Neural cell (in vitro differentiated cells): ENCODE measurements around the gene MOSPD2. TPM values are rescaled to one million over a fixed set of nuclear protein-coding genes. Genes with fewer than 3 reads are reported as not detected.

Experiments
- H2AFZ ChIP-seq: fragments of 200-600, 300-800 bp; sonication (generic), shearing (Covaris generic); 2 replicates; pipeline ENCODE4 v1.6.0; 2014; ENCODE audit warnings: low read depth, mild to moderate bottlenecking, antibody characterized with exemption, low read length, moderate library complexity
- H3F3A ChIP-seq: fragments of 200-600 bp; shearing (Covaris generic); 2 replicates; pipeline ENCODE4 v1.6.1; 2016; ENCODE audit warnings: mild to moderate bottlenecking, moderate library complexity, mixed read lengths, antibody characterized with exemption, low read length; ENCODE audit not compliant: insufficient read depth, poor library complexity, severe bottlenecking
- H3K27ac ChIP-seq: fragments of 200-600, 300-800 bp; sonication (generic), shearing (Covaris generic); 2 replicates; pipeline ENCODE4 v1.5.1; 2014; ENCODE audit warnings: mild to moderate bottlenecking, low read length, moderate library complexity
- H3K27me3 ChIP-seq: fragments of 300-800, 200-600 bp; sonication (generic), shearing (Covaris generic); 2 replicates; pipeline ENCODE4 v1.6.0; 2014; ENCODE audit warnings: mild to moderate bottlenecking, low read depth, low read length, moderate library complexity; ENCODE audit not compliant: insufficient read depth
- H3K36me3 ChIP-seq: fragments of 300-800, 200-600 bp; sonication (generic), shearing (Covaris generic); 2 replicates; pipeline ENCODE4 v1.5.1; 2014; ENCODE audit warnings: mild to moderate bottlenecking, antibody characterized with exemption, low read length, moderate library complexity; ENCODE audit not compliant: insufficient read depth
- H3K4me2 ChIP-seq: fragments of 300-800, 200-600 bp; sonication (generic), shearing (Covaris generic); 2 replicates; pipeline ENCODE4 v1.6.0; 2014; ENCODE audit warnings: mild to moderate bottlenecking, low read length
- H3K4me3 ChIP-seq: fragments of 300-800, 200-600 bp; sonication (generic), shearing (Covaris generic); 2 replicates; pipeline ENCODE4 v1.5.1; 2014; ENCODE audit warnings: mild to moderate bottlenecking, low read length, moderate library complexity
- H3K79me2 ChIP-seq: fragments of 200-600 bp; shearing (Covaris generic); replicated peaks from 2 replicates; pipeline ENCODE4 v1.6.0; 2014; ENCODE audit warnings: mild to moderate bottlenecking, low read length, moderate library complexity; ENCODE audit not compliant: insufficient read depth
- H3K9ac ChIP-seq: fragments of 300-800, 200-600 bp; sonication (generic), shearing (Covaris generic); 2 replicates; pipeline ENCODE4 v1.6.1; 2016; ENCODE audit warnings: mild to moderate bottlenecking, low read length, mixed read lengths
- H3K9me2 ChIP-seq: fragments of 200-600 bp; shearing (Covaris generic); 2 replicates; pipeline ENCODE4 v1.6.1; 2016; ENCODE audit warnings: mild to moderate bottlenecking, low read length, mixed read lengths; ENCODE audit not compliant: insufficient read depth
- H3K9me3 ChIP-seq: fragments of 200-600, 300-800 bp; sonication (generic), shearing (Covaris generic); 2 replicates; pipeline ENCODE4 v1.6.1; 2016; ENCODE audit warnings: mild to moderate bottlenecking, mixed run types, low read length, moderate library complexity, mixed read lengths
- H4K20me1 ChIP-seq: fragments of 200-600 bp; shearing (Covaris generic); 2 replicates; pipeline ENCODE4 v1.6.1; 2016; ENCODE audit warnings: mild to moderate bottlenecking, mixed run types; ENCODE audit not compliant: insufficient read depth
- EP300 ChIP-seq: fragments of 450-650 bp; conservative IDR thresholded peaks from 2 replicates; pipeline ENCODE4 v1.6.1; 2014; ENCODE audit warnings: antibody characterized with exemption, mild to moderate bottlenecking, moderate library complexity; ENCODE audit not compliant: poor library complexity, severe bottlenecking
- EZH2 ChIP-seq: fragments of 200-600, 300-800 bp; shearing (Covaris generic), sonication (generic); IDR thresholded peaks from 2 replicates; pipeline ENCODE4 v1.6.1; 2014; ENCODE audit warnings: antibody characterized with exemption, low read length, borderline replicate concordance, mild to moderate bottlenecking; ENCODE audit not compliant: insufficient read depth, poor library complexity, severe bottlenecking
- MXI1 ChIP-seq: fragments of 450-650 bp; conservative IDR thresholded peaks from 2 replicates; pipeline ENCODE4 v1.6.1; 2014; ENCODE audit warnings: antibody characterized with exemption, mild to moderate bottlenecking; ENCODE audit not compliant: poor library complexity, severe bottlenecking
- POLR2AphosphoS5 ChIP-seq: IDR thresholded peaks from 2 replicates; pipeline ENCODE4 v1.6.1; 2012
- RAD21 ChIP-seq: fragments of 450-650 bp; conservative IDR thresholded peaks from 2 replicates; pipeline ENCODE4 v1.6.1; 2014; ENCODE audit warnings: antibody characterized with exemption, mild to moderate bottlenecking, moderate library complexity
- SMC3 ChIP-seq: fragments of 450-650 bp; conservative IDR thresholded peaks from 2 replicates; pipeline ENCODE4 v1.6.1; 2014; ENCODE audit warnings: antibody characterized with exemption, mild to moderate bottlenecking, moderate library complexity; ENCODE audit not compliant: poor library complexity
- TAF1 ChIP-seq: IDR thresholded peaks from 2 replicates; pipeline ENCODE4 v1.6.1; 2012; ENCODE audit warnings: low read depth
- polyA plus RNA-seq: library from polyadenylated mRNA; depleted of rRNA; stranded (reverse); fragments of >200 nt; gene quantifications from 2 replicates; pipeline ENCODE4 v1.2.3, GENCODE V29; 2014
- TF ChIP-seq, protein P1 (sequence below): fragments of 450-650 bp; IDR thresholded peaks from 2 replicates; pipeline ENCODE4 v1.5.1; 2014; ENCODE audit warnings: antibody characterized with exemption, mild to moderate bottlenecking, moderate library complexity; ENCODE audit not compliant: poor library complexity, severe bottlenecking
- TF ChIP-seq, protein P2 (sequence below): IDR thresholded peaks from 2 replicates; pipeline ENCODE4 v1.6.1; 2012; ENCODE audit warnings: borderline replicate concordance

Gene MOSPD2
- polyA plus RNA-seq, 1 donor from 2014 or later: 12.4 TPM

DNA sequence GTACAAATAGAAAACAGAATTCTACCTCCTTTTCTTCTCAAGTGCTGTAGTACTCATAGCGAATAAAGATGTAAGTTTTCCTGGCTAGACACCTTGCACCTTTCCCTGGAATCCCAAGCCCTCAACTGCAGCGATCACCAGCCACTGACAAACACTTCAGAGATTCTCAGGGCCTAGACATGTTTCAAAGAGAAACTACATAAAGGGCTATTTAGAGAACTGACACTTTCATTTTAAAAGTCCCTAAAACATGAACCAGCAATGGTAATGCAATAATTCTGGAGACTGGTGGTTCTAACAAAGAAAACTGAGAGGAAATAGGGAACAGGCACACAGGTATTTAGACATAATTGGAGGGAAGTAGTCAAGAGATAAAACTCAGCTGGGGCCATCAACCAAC is 36.1 kb upstream of the MOSPD2 start:
- no peak overlapping the region for H3K4me3 ChIP-seq
- H3K27me3 ChIP-seq: no peaks in the 10 kb centered on the region
- H3K9me3 ChIP-seq: no peaks in the 10 kb centered on the region
- no peaks in the 10 kb centered on the region for H3K79me2 ChIP-seq
- TF ChIP-seq SMC3: no peak
- no peaks in the 10 kb centered on the region for H3K36me3 ChIP-seq
- H2AFZ ChIP-seq: no peak overlapping the region
- no peaks in the 10 kb centered on the region for H3F3A ChIP-seq
- H3K9me2 ChIP-seq: no peaks in the 10 kb centered on the region
- no peak overlapping the region for H3K4me2 ChIP-seq
- H3K27ac ChIP-seq: no peak overlapping the region
- H3K9ac ChIP-seq: no peak overlapping the region
- H4K20me1 ChIP-seq: no peaks in the 10 kb centered on the region

DNA sequence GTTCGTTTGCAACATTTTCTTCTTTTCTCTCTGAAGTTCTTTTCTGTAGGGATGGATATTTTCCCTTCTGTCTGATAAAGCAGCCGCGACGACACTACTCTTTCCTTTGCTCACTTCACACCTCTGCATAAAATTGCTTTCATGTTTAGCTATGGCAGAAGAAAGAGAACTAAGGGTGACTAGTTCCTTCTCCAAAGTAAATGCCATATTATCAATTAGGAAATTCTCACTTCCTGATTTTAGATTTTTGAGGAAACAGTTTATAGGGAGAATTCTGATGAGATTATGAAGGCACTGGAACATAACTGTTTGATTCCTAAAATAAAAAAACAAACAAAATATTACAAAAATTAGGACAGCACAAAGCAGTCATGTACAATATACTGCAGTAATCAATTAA is 29.6 kb upstream of the MOSPD2 start:
- Histone ChIP-seq H3K27me3 (no peaks in the 10 kb centered on the region), H3F3A (no peaks in the 10 kb centered on the region), H3K4me2 (no peak overlapping the region), H4K20me1 (no peaks in the 10 kb centered on the region), H3K9me2 (no peaks in the 10 kb centered on the region), H3K4me3 (no peak overlapping the region), H3K9me3 (no peaks in the 10 kb centered on the region), H3K79me2 (no peaks in the 10 kb centered on the region), H2AFZ (no peak overlapping the region), H3K36me3 (no peaks in the 10 kb centered on the region), H3K9ac (no peak overlapping the region), H3K27ac (no peak overlapping the region)
- TF ChIP-seq POLR2AphosphoS5 (no peak), SMC3 (no peak), RAD21 (no peak), TAF1 (no peak), EP300 (no peak), EZH2 (no peak), MXI1 (no peak)
- TF ChIP-seq, protein P1, sequence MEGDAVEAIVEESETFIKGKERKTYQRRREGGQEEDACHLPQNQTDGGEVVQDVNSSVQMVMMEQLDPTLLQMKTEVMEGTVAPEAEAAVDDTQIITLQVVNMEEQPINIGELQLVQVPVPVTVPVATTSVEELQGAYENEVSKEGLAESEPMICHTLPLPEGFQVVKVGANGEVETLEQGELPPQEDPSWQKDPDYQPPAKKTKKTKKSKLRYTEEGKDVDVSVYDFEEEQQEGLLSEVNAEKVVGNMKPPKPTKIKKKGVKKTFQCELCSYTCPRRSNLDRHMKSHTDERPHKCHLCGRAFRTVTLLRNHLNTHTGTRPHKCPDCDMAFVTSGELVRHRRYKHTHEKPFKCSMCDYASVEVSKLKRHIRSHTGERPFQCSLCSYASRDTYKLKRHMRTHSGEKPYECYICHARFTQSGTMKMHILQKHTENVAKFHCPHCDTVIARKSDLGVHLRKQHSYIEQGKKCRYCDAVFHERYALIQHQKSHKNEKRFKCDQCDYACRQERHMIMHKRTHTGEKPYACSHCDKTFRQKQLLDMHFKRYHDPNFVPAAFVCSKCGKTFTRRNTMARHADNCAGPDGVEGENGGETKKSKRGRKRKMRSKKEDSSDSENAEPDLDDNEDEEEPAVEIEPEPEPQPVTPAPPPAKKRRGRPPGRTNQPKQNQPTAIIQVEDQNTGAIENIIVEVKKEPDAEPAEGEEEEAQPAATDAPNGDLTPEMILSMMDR: no peak
- TF ChIP-seq, protein P2, sequence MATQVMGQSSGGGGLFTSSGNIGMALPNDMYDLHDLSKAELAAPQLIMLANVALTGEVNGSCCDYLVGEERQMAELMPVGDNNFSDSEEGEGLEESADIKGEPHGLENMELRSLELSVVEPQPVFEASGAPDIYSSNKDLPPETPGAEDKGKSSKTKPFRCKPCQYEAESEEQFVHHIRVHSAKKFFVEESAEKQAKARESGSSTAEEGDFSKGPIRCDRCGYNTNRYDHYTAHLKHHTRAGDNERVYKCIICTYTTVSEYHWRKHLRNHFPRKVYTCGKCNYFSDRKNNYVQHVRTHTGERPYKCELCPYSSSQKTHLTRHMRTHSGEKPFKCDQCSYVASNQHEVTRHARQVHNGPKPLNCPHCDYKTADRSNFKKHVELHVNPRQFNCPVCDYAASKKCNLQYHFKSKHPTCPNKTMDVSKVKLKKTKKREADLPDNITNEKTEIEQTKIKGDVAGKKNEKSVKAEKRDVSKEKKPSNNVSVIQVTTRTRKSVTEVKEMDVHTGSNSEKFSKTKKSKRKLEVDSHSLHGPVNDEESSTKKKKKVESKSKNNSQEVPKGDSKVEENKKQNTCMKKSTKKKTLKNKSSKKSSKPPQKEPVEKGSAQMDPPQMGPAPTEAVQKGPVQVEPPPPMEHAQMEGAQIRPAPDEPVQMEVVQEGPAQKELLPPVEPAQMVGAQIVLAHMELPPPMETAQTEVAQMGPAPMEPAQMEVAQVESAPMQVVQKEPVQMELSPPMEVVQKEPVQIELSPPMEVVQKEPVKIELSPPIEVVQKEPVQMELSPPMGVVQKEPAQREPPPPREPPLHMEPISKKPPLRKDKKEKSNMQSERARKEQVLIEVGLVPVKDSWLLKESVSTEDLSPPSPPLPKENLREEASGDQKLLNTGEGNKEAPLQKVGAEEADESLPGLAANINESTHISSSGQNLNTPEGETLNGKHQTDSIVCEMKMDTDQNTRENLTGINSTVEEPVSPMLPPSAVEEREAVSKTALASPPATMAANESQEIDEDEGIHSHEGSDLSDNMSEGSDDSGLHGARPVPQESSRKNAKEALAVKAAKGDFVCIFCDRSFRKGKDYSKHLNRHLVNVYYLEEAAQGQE: no peak

DNA sequence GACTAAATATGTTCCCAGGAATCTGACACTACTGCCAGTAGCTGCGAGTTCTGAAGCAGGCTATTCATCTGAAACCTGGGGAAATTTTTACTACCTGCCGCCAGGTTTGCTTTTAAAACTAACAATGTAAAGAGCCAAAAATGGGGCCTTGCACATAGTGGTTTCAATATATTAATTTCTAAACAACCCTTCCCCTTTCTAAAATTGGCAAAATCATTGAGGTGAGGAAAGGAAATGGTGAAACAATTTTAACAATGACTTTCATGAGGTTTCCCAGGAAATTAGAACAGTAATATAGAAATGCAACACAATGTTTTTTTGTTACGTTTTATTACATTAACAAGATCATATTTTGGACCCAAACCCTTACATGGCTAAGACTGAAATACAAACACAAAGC is 21.7 kb upstream of the MOSPD2 start:
- no peak for TF ChIP-seq POLR2AphosphoS5
- no peak for TF ChIP-seq MXI1
- TF ChIP-seq RAD21: no peak
- no peak for TF ChIP-seq SMC3
- TF ChIP-seq EZH2: no peak
- Histone ChIP-seq H3K79me2 (no peaks in the 10 kb centered on the region), H3K9ac (no peak overlapping the region), H3K9me2 (no peaks in the 10 kb centered on the region), H3K4me3 (no peak overlapping the region), H3K27ac (no peak overlapping the region), H3K27me3 (no peaks in the 10 kb centered on the region), H3K9me3 (no peaks in the 10 kb centered on the region), H3F3A (no peaks in the 10 kb centered on the region), H4K20me1 (no peaks in the 10 kb centered on the region), H3K4me2 (no peak overlapping the region), H2AFZ (no peak overlapping the region), H3K36me3 (no peaks in the 10 kb centered on the region)
